ELF-1 (cell line): ENCODE data around the gene DDX25.
A peak's percentile ranks its signal among the peaks of the same experiment; 100 is the strongest.
"Not testable (repeated sequence)": the region's sequence is repeated elsewhere in the genome, so short reads cannot be mapped to it uniquely, and the experiment has no call there.

Experiments used
- DNase-seq: peaks from one replicate; pipeline ENCODE4 v3.0.0-alpha.2; 2016; ENCODE audit warnings: low read depth, low spot score

Gene DDX25

DNA sequence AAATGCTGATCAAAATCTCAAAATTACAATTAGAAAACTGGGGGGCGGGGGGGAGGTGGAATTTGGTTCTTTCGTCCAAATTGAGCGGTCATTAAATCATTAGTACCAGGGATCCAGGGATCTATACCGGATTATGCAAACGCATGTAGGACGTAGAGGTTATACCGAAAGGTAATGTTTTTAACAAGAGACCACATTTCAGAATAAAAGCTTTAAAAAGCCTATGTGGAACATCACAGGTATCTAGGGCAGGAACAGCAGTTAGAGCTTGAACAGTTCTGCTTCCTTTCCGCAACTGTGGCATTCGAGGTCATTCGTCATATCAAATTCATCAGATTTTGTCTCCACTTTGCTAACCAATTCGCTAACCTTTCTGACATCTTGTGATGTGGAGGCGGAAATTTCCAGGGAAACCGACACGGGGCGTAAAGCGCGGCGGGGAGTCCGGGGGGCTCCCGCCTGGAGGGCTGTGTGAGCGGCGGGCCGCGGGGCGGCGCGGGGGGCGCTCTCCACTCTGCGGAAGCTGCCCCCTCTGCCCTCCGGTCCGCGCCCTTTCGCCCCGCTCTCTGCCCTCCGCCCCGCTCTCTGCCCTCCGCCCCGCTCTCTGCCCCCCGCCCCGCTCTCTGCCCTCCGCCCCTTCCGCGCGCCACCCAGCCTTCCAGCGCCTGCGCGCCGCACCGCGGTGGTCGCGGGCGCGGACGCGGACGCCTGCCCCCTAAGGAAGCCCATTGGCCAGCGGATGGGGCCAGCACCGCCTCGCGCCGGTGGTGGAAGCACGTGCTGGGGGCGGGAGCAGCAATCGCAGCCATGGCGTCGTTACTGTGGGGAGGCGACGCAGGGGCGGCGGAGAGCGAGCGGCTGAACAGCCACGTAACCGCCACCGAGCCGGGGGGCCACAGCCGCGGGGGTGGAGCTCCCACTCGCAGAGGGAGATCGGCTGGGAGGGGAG is at the start of gene DDX25:
DDX25 (plus strand) TSS at position 798 of the 949 bp plus-strand sequence; CDS start at position 808, 10 bp downstream.
- peak; percentile 61 for DNase-seq

DNA sequence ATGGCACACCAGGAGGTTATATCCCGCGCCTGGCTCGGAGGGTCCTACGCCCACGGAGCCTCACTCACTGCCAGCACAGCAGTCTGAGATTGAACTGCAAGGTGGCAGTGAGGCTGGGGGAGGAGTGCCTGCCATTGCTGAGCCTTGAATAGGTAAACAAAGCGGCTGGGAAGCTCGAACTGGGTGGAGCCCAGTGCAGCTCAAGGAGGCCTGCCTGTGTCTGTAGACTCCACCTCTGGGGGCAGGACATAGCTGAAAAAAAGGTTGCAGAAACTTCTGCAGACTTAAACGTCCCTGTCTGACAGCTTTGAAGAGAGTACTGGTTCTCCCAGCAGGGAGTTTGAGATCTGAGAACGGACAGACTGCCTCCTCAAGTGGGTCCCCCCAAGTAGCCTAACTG is 46.6 kb upstream of the DDX25 start:
- not testable (repeated sequence) for DNase-seq

DNA sequence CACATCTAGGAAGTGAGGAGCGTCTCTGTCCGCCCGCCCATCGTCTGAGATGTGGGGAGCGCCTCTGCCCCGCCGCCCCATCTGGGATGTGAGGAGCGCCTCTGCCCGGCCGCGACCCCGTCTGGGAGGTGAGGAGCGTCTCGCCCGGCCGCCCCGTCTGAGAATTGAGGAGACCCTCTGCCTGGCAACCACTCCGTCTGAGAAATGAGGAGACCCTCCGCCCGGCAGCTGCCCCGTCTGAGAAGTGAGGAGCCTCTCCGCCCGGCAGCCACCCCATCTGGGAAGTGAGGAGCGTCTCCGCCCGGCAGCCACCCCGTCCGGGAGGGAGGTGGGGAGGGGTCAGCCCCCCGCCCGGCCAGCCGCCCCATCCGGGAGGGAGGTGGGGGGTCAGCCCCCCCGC is 41.5 kb upstream of the DDX25 start:
- not testable (repeated sequence) for DNase-seq

DNA sequence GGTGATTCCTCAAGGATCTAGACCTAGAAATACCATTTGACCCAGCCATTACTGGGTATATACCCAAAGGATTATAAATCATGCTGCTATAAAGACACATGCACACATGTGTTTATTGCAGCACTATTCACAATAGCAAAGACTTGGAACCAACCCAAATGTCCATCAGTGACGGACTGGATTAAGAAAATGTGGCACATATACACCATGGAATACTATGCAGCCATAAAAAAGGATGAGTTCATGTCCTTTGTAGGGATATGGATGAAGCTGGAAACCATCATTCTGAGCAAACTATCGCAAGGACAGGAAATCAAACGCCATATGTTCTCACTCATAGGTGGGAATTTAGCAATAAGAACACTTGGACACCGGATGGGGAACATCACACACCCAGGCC is 39.0 kb upstream of the DDX25 start:
- DNase-seq, result not testable (repeated sequence)

DNA sequence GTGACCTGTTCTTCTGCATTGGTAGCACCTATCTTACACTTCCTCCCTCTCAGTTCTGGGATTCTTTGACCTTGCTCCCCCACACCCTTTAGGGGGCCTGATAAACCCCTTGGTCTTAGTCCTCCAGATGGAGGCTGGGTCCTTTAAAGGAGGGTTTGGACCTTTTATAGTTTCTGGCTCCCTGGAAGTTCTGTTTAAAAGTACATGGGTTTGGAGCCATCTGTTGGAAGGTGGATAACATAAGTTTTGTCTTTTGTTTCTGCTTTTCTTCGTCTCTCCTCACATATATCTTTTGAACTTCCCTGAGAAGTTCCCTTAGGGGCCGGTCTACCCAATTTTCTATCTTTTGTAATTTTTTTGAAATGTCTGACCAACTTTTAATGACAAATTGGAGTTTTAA is 34.8 kb upstream of the DDX25 start:
- DNase-seq, result no peak

DNA sequence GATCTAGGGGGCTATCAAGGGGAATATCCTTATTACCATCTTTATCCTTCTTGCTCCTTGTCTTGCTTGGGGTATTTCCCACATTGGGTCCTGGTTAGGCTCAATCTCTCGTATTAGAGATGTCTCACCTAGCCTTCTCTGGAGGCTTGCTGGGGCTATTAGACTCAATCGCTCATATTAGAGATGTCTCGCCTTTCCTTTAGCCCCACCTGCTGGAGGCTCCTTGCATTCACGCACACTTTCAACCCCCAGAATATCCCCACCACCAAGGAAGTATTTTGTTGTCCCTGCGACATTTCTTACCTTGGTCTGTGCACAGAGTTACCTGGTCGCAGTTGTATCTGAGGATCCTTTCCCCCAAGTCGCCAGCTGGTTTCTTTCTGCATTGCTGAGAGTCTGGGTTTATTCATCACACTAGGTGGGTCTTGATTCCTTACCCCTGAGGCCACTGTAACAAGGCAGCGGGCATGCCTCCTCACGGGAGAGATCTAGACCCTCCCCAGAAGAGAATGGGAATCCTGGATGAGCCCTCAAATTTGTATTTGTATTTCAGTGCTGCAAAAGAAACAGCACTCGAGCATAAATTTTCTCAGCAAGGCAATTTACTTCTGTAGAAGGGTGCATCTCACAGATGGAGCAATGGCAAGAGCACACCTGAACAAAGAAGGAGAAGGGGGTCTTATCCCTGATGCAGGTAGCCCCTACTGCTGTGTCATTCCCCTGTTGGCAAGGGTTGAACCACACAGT is 32.7 kb upstream of the DDX25 start:
- peak; percentile 83 for DNase-seq

DNA sequence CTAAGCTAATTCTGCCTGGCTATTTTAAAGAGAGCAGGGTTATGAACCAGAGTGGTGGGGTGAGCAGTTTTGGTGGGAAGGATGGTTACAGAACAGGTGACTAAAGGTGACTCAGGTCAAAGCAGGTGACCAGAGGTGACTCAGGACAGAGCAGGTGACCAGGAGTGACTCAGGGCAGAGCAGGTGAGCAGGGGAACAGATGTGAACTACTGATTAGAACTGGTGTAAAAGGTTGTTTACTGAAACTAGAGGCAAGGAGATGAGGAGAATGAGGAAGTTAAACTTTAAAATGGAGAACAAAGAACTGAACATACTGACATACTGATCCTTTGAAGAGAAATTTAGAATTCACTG is 32.2 kb upstream of the DDX25 start:
- DNase-seq, result no peak

DNA sequence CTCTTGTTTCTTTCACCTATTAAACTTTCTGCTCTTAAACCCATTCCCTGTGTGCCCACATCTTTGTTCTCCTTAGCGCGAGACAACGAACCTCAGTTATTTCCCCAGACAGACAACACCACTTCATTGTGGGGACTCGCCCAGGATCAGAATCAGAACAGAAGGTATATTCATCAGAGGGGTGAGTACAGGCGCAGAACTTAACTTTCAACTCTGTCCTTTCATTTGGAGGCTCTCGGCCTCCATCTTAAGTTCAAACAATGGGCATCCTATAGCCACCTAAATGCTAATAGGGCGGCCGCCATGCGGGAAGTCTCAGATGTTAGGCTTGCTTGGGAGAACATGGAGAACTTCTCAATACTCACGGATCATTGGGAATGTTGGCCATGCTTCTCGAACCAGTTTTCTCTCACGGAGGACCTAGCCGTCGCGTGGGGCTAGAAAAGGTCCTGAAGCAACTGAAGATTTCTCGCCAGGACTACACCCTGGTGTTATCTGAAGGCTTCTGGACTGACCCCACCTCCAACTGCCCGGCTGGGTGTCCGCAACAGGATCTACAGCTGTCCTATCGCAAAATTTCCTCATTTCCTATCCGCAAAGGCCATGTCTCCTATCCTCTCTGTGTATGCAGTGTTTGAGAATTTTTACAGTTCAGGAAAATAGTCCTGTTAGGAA is 30.3 kb upstream of the DDX25 start:
- no peak for DNase-seq

DNA sequence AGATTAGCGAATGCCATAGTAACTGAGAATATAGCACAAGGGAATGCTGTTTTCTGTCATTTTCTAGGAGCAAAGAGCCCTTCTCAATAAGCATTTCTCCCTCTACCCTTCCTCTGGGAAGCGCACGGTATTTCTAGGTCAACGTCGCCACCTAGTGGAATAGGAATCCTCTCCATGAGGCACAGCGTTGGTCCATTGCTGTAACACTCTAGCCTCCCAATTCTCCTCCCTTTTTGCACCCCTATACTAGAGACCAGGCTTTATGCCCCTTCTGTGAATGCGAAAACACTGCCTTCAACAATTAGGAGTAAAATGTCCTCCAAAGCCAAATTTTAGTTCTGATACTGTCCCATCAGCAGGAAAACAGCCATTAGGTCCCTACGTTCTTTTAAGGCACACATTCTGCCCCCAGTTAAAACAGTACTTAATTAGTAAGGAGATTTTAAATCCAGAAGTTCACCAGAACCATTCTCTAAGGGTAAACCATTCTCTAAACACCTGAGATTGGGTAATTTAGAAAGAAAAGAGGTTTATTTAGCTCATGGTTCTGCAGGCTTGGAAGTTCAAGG is 29.7 kb upstream of the DDX25 start:
- peak; percentile 68 for DNase-seq

DNA sequence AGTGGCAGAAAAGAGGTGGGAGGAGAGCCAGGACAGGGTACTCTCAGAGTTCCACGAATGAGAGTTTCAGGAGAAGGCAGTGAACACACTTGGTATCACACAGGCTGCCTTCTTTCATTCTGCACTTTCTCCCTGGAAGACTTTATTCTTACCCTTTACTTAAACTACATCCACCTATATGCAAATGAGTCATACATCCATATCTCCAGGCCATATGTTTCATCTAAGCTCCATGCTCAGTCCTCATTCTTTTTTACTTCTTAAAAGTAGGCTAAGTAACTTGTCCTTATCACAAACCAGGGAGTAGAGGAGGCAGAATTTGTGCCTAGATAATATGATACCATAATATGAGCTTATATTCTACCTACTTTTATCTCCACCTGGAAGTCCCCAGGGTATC is 23.0 kb upstream of the DDX25 start:
- no peak for DNase-seq

DNA sequence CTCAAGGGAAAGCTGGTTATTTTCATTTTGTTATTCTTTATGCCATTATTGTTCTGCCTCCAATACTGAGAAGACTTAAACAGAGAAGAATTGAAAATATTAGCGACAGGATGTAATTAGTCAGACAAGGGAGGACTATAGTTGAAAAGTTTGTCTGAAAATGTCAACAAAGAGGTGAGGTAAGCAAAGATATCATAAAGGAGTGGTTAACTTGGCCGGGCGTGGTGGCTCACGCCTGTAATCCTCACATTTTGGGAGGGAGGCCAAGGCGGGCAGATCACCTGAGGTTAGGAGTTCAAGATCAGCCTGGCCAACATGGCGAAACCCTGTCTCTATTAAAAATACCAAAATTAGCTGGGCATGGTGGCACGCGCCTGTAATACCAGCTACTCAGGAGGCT is 20.9 kb upstream of the DDX25 start:
- no peak for DNase-seq

DNA sequence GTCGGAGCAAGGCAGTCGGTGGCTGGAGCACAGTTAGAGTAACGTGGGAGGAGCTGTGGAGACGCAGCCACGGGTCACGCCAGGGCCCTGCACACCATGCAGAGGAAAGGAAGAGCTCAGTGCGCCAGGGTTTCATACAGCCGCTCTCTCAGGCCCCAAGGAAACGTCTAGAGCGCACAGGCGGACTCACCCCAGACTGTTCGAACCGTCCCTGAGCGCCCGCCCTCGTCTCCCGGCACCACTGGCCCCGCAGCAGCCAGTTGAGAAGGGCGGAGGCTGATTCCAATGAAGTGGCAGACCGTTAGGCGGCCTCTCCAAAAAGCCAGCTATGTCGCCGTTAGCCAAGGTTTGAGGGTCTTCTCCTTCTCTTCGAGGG is 17.3 kb upstream of the DDX25 start:
- DNase-seq, result no peak

DNA sequence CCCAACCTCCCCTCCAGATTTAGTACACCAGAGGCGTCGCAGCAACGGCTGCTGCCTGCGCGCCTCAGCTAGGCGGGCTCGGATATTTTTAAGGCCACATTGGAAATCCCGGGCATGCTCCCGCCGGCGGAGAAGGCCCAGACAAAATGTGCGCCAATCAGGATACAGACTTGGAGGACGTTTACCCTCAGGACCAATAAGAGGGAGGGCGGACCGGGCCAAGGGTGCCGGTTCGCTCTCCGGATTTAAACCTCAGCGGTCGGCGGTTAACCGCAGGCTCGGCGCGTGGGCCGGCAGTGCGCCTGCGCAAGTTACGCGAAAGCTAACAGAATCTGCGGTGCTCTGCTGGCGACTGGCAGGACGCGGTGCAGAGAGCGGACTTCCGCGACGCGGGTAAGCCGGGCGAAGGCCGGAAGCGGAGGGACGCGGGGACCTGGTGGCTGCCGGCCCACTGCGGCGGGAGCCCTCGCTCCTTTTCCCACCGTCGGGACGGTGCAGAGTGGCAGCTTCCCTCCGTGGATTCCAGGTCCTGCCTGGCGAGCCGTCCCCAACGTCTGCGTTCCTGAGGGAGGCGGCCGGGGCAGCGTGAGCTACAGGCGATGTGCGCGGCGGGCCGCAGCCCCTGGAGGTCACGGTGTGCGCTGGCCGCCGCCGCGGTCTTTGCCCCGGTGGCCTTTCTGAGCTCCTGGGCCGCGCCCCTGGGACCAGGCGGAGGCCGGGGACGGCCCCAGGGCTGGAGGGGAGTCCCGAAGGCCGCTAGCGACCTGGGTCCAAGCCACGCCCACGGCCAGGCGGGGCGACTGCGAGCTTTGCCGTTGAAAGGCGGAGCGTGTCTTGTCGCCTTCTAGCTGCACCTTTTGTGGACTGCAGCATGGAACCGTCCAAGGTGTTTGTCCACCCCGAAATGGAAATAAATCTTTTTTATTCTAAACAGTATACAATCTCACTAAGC is 16.7 kb upstream of the DDX25 start, which contains the start of gene HYLS1:
HYLS1 (plus strand) TSS at position 296 of the 952 bp plus-strand sequence. CDS start 11,701 bp downstream, outside the sequence.
- peak; percentile 96 for DNase-seq

DNA sequence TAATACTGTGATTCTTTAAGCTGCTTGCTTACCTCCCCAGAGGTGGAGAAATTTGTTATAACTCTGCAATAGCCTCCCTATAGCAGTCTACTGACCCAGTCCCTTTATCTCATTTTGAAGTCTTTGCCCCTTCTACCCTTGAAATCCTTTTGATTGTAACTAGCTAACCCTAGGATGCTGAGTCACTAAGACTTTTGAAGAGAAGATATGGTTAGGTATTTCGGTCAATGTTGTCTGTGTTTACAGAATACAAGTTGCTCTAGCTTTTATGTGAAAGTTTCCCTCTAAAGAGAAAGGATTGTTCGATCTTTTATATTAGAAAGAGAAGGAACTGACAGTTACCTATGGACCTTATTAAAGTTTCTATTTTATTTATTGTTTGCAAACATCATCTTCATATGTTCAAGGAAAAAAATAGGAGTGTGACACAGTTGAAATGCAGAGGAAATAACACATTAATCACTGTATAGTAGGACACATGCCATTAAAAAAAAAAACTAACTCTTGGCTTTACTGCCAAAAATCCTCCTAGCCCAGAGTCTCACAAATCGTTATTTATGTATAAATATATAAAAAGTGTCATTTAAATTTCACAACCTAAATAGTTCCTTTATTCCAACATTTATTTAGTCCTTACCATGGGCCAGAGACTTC is 13.7 kb upstream of the DDX25 start:
- no peak for DNase-seq

DNA sequence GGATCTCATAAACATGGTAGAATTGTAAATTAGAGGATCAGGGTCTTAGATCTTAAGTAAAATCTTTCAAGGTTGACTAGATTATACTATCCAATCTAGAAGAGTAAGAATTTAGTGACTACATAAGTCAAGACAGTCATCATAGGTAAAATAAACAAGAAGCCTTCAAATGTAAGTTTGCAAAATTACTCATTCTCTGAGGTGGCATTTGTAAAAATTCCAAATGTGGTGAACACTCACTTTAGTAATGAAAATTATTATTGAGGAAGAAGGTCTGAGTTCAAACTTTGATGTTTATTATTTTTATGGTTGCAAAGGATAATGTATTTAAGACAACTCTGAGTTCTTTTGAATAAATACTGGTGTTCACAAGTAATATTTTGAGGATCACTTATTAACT is 12.2 kb upstream of the DDX25 start:
- DNase-seq, result no peak

DNA sequence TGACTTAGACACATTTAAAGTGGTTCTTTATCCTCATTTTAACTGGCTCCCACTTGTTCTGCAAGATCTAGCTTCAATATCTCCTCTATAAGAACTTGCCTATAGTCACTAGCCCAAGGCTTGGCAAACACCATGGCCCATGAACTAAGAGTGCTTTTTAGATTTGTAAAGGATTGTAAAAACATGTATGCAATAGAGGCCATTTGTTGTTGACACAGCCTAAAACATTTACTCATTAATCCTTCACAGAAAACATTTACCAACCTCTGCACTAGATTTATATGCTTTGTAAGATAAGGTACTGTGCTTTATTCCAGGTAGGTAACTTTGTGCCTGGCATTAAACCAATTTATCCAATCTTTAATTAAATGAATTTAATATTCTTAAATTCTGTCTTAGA is 11.3 kb upstream of the DDX25 start:
- DNase-seq, result no peak

DNA sequence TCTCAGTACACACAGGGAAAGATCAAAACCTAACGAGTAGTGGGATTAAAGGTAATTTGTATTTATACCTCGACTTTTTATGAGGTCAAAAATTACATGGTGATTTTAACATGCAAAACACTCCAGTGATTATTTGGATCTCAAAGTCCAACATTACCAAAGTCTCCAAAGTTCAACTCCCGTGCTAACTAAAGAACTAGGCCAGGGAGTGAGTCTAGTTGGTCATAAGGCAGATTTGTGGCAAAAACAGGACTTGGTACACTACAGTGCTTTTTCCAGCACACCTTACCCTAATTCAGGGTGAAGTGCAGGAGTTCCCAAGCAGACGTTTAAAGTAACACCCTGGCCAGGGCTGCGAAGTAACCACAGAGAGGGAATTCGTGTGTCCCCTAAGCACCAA is 2.4 kb upstream of the DDX25 start:
- no peak for DNase-seq

DNA sequence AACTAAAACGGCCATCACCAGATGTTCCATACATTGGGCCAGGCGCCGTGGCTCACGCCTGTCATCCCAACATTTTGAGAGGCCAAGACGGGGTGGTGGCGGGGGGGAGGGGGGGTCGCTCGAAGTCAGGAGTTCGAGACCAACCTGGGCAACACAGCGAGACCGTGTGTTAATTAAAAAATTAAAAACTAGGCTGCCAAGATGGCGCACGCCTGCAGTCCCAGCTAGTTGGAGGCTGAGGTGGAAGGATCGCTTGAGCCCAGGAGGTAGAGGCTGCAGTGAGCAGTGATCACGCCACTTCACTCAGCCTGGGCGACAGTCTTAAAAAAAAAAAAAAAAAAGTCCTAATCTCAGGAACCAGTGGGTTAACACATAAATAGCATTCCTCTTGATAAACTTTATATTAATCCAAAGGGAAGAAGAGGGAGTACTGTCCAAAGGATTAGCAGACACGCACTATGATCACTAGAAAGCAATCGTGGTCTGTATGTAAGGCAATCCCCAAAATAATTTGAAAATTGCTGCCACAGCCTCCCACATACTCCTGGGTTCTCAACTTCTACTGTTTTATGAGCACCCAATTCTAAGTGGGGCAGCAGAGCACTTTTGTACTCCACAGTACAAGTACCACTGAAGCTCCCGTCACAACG is 1.9 kb upstream of the DDX25 start:
- DNase-seq, result no peak

DNA sequence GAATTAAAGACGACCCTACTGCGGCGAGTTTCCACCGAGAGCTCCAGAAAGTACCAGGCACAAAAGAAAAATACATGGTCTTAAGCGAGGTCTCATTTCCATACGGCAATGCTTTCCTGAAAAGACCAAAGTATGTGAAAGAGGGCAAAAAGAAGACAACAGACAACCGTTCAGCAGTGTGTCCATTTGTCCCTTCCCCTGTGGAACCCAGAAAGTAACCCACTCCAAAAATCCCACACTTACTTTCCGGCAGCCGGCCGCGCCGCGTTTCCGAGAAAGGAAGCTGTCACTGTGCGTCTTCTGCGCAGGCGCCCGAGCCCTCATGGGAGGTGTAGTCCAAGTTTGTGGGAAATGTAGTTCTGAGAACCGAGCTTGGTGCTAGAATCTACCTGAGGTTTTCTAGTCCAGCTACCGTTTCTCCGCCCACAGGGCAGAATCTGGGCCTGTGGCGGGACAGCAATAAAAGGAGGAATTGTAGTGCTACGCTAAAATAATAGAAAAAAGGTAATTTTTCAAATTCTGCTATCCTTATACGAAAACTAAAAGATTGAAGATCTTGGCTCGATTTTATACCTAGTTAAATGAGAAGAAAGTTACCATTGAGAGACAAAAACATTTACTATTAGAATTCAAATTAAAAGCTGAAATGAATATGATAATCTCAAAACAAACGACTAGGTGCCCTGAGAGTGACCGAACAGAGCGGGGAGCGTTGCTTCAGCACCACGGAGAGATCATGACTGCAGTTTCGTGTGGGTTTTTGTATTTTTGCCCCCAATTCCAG is 1.2 kb upstream of the DDX25 start, which contains the start of gene PUS3:
PUS3 (minus strand) TSS at position 280 of the 784 bp plus-strand sequence. CDS start 6,922 bp downstream, outside the sequence.
- DNase-seq, result peak; percentile 84
